DMS153 (cell line): ENCODE measurements around the gene IL1A.

Experiments
- DNase-seq: peaks from one replicate; lab custom pipeline; 2025; lab: John Stamatoyannopoulos, UW

The IL1A gene

GRCh38 chr2:112818094-112818902 lies 34.0 kb upstream of the IL1A start:
- DNase-seq, result no peak

GRCh38 chr2:112817082-112817689 lies 32.9 kb upstream of the IL1A start:
- DNase-seq, result no peak

GRCh38 chr2:112814278-112814677 lies 30.0 kb upstream of the IL1A start:
- DNase-seq, result no peak

GRCh38 chr2:112813280-112813966 lies 29.1 kb upstream of the IL1A start:
- DNase-seq, result no peak

- DNase-seq, result no peak
Measured at GRCh38 chr2:112812318-112813267, 28.3 kb upstream of the IL1A start.

GRCh38 chr2:112811841-112812306 lies 27.6 kb upstream of the IL1A start:
- no peak for DNase-seq

- no peak for DNase-seq
Measured at GRCh38 chr2:112811276-112811831, 27.1 kb upstream of the IL1A start.

- DNase-seq, result no peak
Measured at GRCh38 chr2:112809112-112809511, 24.8 kb upstream of the IL1A start.

GRCh38 chr2:112807233-112807807 lies 23.0 kb upstream of the IL1A start:
- DNase-seq, result no peak

GRCh38 chr2:112805542-112805941 lies 21.2 kb upstream of the IL1A start:
- DNase-seq, result no peak

GRCh38 chr2:112803691-112804521 lies 19.6 kb upstream of the IL1A start:
- no peak for DNase-seq

- no peak for DNase-seq
Measured at GRCh38 chr2:112800881-112801583, 16.7 kb upstream of the IL1A start.

- no peak for DNase-seq
Measured at GRCh38 chr2:112798979-112799975, 15.0 kb upstream of the IL1A start.

GRCh38 chr2:112796486-112796885 lies 12.2 kb upstream of the IL1A start:
- DNase-seq, result no peak

GRCh38 chr2:112795774-112796173 lies 11.5 kb upstream of the IL1A start:
- DNase-seq, result no peak

- no peak for DNase-seq
Measured at GRCh38 chr2:112794841-112795240, 10.5 kb upstream of the IL1A start.

GRCh38 chr2:112794131-112794733 lies 9.9 kb upstream of the IL1A start:
- no peak for DNase-seq

GRCh38 chr2:112793449-112793978 lies 9.2 kb upstream of the IL1A start:
- no peak for DNase-seq
